ENCODE results near the gene ZNF750. TPM values are rescaled to one million over a fixed set of nuclear protein-coding genes. Genes with fewer than 3 reads are reported as not detected.

Gene ZNF750
- total and polyA plus RNA-seq, 2 experiments from 2014 or later, result 0.13 to 0.17 TPM

- no peak for TF ChIP-seq ZNF462 (CRISPR knock-in tag; IDR thresholded peaks at IDR 0.05)
- TF ChIP-seq REST (IDR thresholded peaks at IDR 0.05; ENCODE audit: unreplicated experiment), result no peak
- TF ChIP-seq ZNF114 (CRISPR knock-in tag; IDR thresholded peaks at IDR 0.05), result no peak
Measured at GRCh38 chr17:82790391-82790790, 49.4 kb downstream of the ZNF750 start (continued).

GRCh38 chr17:82789806-82790205, 50.0 kb downstream of the ZNF750 start:
- H3K27me3 ChIP-seq (ENCODE audit: insufficient read depth), result no peaks in the 10 kb centered on the region
- H3K4me1 Mint-ChIP-seq, result peaks cover 3% of the 10 kb centered on the region; the same call in 2 of the 3 replicates
- no peaks in the 10 kb centered on the region; the same call in 1 of the 3 replicates for H3K9me3 Mint-ChIP-seq
- no peak overlapping the region for H3K27ac ChIP-seq (ENCODE audit: low read depth)
- H3K4me2 ChIP-seq, result no peak overlapping the region
- peak overlapping the region; percentile 78 for H3K27ac Mint-ChIP-seq
- peaks cover 73% of the 10 kb centered on the region for H3K79me2 ChIP-seq (replicated peaks; ENCODE audit: insufficient read depth)
- H2AFZ ChIP-seq, result no peak overlapping the region
- no peak overlapping the region for H3K4me3 ChIP-seq
- peaks cover 14% of the 10 kb centered on the region for H4K20me1 ChIP-seq (replicated peaks; ENCODE audit: insufficient read depth)
- no peaks in the 10 kb centered on the region for H3K36me3 ChIP-seq (ENCODE audit: insufficient read depth)
- no peaks in the 10 kb centered on the region for H3F3A ChIP-seq (replicated peaks; ENCODE audit: low read depth)
- no peaks in the 10 kb centered on the region for H3K4me1 ChIP-seq (ENCODE audit: insufficient read depth)
- no peak overlapping the region for H3K4me3 Mint-ChIP-seq
- ATAC-seq, result no peak
- peaks cover 7% of the 10 kb centered on the region for H3K27me3 Mint-ChIP-seq (ENCODE audit: insufficient read depth, low read depth, poor library complexity)
- DNase-seq (ENCODE audit: low spot score), result no peak
- no peaks in the 10 kb centered on the region for H3K9me2 ChIP-seq (ENCODE audit: insufficient read depth)
- H3K36me3 Mint-ChIP-seq (ENCODE audit: low read depth), result peaks cover 29% of the 10 kb centered on the region
- TF ChIP-seq CTCF (conservative IDR thresholded peaks at IDR 0.05; ENCODE audit: low read depth in 2 of 2) (no peak), ZNF331 (CRISPR knock-in tag; IDR thresholded peaks at IDR 0.05; ENCODE audit: low read depth) (no peak), ZNF114 (CRISPR knock-in tag; IDR thresholded peaks at IDR 0.05) (no peak), ETS1 (IDR thresholded peaks at IDR 0.05) (no peak), EZH2 (IDR thresholded peaks at IDR 0.05; ENCODE audit: low read depth, unreplicated experiment) (no peak), REST (IDR thresholded peaks at IDR 0.05; ENCODE audit: unreplicated experiment) (no peak), JUNB (IDR thresholded peaks at IDR 0.05; ENCODE audit: unreplicated experiment) (no peak)

Measured in GM23338 (cell line).